HG02571 (cell line): ENCODE measurements around the gene MCRIP2.
A peak's percentile ranks its signal among the peaks of the same experiment; 100 is the strongest.

ENCODE experiments used
- ATAC-seq: cut with Tn5 transposase; IDR thresholded peaks from one replicate; pipeline ENCODE4 v1.9.1; 2021; ENCODE audit warnings: mild to moderate bottlenecking, moderate library complexity; ENCODE audit not compliant: unreplicated experiment

The MCRIP2 gene

DNA sequence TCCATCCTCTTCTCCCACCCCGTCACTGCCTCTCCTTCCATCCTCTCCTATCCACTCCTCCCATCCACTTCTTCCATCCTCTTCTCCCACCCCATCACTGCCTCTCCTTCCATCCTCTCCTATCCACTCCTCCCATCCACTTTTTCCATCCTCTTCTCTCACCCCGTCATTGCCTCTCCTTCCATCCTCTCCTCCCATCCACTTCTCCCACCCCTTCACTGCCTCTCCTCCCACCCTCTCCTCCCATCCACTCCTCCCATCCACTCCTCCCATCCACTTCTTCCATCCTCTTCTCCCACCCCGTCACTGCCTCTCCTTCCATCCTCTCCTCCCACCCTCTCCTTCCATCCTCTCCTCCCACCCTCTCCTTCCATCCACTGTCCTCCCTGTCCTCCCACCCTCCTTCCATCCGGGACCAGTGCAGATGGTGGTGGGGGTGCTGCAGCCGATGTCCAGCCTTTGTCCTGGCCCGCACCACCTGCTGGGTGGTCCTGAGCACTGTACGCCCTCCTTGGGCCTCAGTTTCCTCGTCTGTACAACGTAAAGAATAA lies 9.7 kb upstream of the MCRIP2 start:
- no peak for ATAC-seq

- no peak for ATAC-seq
Observed at GRCh38 chr16:632486-633335, 8.9 kb upstream of the MCRIP2 start.

DNA sequence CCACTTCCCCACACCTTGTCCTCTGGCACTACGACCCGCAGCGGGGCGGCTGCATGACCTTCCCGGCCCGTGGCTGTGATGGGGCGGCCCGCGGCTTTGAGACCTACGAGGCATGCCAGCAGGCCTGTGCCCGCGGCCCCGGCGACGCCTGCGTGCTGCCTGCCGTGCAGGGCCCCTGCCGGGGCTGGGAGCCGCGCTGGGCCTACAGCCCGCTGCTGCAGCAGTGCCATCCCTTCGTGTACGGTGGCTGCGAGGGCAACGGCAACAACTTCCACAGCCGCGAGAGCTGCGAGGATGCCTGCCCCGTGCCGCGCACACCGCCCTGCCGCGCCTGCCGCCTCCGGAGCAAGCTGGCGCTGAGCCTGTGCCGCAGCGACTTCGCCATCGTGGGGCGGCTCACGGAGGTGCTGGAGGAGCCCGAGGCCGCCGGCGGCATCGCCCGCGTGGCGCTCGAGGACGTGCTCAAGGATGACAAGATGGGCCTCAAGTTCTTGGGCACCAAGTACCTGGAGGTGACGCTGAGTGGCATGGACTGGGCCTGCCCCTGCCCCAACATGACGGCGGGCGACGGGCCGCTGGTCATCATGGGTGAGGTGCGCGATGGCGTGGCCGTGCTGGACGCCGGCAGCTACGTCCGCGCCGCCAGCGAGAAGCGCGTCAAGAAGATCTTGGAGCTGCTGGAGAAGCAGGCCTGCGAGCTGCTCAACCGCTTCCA lies 8.1 kb upstream of the MCRIP2 start:
- ATAC-seq = no peak

DNA sequence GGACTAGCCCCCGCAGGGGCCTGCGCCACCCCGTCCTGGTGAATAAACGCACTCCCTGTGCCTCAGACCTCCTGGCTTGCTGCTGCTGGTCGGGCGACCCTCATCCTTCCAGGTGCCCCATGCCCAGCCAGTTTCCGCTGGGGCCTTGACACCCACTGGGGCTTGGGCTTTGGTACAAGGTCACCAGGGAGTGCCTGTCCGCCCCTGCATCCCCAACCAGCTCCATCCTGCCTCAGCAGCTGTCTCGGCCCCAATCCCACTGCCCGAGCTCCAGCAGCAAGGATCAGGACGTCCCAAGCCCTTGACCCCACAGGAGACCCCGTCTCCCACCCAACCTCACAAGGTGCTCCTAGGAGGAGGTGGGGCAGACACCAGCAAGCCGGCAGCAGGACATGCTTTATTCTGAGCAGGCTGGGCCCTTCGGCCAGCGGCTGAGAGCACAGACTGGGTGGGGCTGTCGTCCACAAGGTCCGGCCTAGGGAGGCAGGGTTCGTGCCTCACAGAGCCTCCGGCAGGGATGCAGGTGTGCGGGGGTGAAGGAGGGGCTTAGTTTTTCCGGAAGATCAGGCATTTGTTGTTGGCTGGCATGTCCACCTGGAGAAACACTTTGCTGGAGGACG lies 7.5 kb upstream of the MCRIP2 start:
- no peak for ATAC-seq

DNA sequence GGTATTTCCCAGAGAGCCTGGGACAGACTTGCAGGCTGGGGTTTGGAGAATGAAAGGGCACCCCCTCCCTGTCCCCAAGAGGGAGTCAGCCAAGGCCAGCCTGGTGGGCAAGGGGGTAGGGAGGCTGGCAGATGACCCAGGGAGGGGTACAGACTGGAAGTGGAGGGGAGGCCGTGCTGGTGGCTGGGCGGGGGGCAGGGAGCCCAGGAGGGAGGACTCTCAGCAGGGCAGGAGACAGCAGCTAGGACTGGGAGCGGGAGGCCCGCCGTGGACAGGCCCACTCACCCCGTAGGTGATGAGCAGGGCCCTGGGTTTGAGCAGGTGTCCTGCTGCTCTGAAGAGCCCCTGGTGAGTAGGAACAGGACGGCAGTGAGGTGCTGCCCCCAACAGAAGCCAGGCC lies 6.6 kb upstream of the MCRIP2 start:
- no peak for ATAC-seq

DNA sequence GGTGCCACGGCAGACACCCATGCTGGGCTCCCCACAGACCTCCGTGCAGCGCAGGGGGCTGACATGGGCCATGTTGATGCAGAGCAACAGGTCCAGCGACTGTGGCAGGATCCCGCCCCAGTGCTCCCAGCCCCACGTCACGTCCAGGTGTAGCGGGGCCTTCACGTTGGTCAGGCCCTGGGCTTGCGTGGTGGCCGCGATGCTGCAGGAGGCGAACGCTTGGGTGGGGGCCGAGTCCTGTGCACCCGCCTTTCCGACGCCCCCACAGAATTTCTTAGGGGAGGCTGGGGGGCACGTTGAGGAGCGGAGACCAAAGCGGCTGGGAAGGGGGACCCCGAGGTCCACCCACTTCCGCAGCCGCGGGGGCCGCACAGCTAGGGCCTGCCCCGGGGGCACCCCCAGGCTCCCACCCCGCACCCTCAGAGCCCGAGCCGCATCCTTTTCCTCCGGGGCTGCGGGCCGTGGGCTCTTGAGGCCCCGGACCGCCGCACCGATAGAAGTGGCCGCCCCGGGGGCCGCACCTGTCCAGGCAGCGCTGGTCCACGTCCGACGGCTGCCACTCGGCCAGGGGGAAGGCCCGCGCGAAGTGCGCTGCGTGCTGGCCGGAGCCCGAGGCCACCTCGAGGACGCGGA lies 5.9 kb upstream of the MCRIP2 start:
- ATAC-seq = peak; percentile 4

DNA sequence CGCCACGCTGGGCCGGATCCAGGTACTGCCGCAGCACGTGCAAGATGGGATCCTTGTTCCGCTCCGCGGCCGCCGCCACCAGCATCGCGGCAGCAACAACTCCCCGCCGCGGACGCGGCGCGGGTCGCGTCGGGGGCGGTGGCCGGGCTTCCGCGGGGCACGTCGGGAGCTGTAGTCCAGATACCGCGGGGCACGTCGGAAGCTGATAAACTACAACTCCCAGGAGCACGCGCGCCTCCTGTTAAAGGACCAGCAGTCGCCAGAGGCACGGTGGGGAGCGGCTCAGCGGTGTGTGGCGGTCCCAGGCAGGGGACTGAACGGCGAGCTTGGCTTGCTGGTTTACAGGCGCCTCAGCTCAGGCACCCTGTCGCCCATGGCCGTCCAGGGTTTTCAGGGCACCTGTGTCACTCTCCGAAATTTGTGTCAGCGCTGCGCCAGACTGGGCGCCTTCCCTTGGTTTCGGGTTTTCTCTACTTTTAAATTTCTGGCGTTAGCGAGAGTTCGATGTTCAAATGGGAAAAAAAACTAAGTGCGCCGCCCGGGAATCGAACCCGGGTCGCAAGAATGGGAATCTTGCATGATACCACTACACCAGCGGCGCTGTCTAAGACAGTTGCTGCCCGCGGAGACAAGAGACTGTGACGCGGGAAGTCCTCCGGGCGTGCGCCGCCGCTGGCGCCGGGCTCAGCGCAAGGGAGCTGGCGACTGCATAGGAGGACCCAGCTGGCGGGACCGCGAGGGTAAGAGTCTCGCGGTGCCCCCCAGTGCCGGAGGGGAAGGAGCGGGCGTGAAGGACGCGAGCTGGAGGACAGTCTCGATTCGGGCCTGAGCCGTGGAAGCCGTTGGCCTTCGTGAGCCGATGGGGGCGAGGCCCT lies 5.2 kb upstream of the MCRIP2 start, which contains the start of gene METTL26:
Gene METTL26 (minus strand): TSS at position 100 of the 875 bp plus-strand sequence. CDS start 15 bp downstream, at position 85.
- ATAC-seq = peak; percentile 64

GRCh38 chr16:637081-638018 lies 4.3 kb upstream of the MCRIP2 start:
- ATAC-seq = no peak

DNA sequence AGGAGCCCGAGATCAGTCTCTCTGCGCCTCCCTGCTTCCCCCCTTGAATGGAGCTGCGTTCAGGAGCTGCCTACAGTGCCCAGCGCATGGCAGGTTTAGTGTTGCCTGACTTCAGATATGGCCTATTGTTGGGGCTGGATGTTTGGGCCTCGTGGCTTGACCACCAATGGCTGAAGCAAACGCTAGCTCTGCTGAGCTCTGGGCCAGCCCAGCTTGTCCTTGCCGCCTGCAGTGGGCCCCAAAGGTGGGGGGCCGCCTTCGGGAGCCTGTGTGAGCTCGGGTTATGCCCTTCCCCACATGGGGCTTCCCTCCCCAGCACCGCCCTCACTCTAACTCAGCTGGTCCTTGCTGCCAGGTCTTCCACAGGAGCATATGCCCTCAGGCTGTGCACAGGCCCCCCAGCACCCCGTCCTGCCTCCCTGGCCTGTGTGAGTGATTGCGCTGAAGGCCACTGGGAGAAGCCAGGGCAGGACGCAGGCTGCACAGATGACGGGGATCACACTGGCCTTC lies 3.5 kb upstream of the MCRIP2 start:
- no peak for ATAC-seq

- ATAC-seq = no peak
Observed at GRCh38 chr16:638836-639235, 2.8 kb upstream of the MCRIP2 start.

- ATAC-seq = no peak
Observed at GRCh38 chr16:640614-641013, 1.0 kb upstream of the MCRIP2 start.

- peak; percentile 33 for ATAC-seq
Observed at GRCh38 chr16:642189-643049, 791 bp downstream of the MCRIP2 start.

DNA sequence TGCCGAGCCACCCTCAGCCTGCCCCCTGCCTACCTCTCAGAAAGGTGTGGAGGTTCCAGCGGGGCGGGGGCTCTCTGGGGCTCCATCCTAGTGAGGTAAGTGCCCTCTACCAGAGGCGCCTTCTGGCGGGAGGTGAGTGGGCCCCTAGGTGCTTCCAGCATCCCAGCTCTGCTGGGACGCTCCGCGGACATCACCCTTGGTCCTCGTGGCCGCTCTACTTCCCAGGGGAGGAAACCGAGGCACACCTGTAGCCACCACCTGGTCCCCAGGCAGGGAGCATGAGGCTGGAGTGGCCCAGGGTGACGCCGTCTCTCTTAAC lies 1.4 kb downstream of the MCRIP2 start:
- no peak for ATAC-seq

GRCh38 chr16:644556-644955 lies 2.9 kb downstream of the MCRIP2 start:
- no peak for ATAC-seq

DNA sequence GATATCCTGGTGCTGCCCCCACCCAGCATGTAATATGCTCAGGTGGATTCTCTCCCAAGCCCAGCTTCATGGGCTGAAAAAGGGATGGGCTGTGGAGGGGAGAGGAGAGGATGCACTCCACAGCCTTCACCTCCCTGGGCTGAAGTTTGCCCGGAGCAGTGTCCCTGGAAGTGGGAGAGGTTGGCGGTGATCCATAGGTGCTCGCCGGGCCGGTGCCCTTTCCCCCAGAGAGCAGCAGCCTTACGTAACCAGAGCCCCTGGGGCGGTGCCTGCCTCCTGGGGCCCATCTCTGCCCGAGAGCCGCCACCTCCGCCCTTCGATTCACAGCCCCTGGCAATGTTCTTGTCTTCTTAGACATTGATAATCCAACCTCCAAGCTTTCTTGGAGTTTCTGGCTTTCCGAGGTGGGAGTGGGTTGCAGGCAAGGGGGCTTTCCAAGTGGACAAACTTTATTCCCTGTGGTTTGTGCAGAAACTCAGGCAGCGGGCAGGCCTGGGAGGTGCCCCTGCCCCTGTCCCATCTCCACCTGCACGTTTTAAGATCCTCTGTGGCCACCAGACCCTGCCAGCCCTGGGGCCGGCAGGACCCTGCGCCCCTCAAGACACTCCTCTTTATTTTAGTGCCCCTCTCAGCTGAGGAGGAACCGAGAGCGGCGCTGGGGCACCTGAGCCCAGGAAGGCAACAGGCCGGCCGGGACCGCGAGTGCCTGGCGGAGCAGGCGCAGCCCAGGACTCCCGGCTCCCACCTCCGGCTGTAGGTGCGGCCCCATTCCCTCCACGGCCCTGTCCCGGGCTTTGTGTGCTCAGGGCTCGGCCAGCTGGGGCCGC lies 4.4 kb downstream of the MCRIP2 start:
- ATAC-seq = no peak

- no peak for ATAC-seq
Observed at GRCh38 chr16:646679-647172, 5.1 kb downstream of the MCRIP2 start.
